OCI-LY7 (cell line): Measurements from ENCODE around the gene EID2B. TPM values are rescaled to one million over a fixed set of nuclear protein-coding genes. Genes with fewer than 3 reads are reported as not detected.

Experiments used
- BruUV-seq: library from RNA; stranded (reverse); fragments of 400-500 nt; replicated peaks from 2 replicates; lab custom pipeline; 2021; lab: Mats Ljungman, UMichigan
- CTCF ChIA-PET: fragments of 300-600 bp; sonication (Branson Sonifier 250); formaldehyde crosslinking; loops from one replicate; lab custom pipeline; 2022; ENCODE audit warnings: antibody characterized with exemption; ENCODE audit not compliant: unreplicated experiment; lab: Charles Lee
- POLR2A ChIA-PET: fragments of 300-600 bp; sonication (Branson Sonifier 250); formaldehyde crosslinking; loops from one replicate; lab custom pipeline; 2022; ENCODE audit warnings: antibody characterized with exemption; lab: Charles Lee
- DNase-seq: peaks from one replicate; pipeline ENCODE4 v3.0.0-alpha.2; 2015; ENCODE audit warnings: low spot score
- H2AFZ ChIP-seq: fragments of 200-600 bp; sonication (generic), shearing (Covaris generic); 2 replicates; pipeline ENCODE4 v1.6.1; 2014; ENCODE audit warnings: mild to moderate bottlenecking, antibody characterized with exemption, low read length, moderate library complexity
- H3K27ac ChIP-seq: fragments of 200-600 bp; sonication (generic); 2 replicates; pipeline ENCODE4 v1.5.1; 2014; ENCODE audit warnings: mixed run types, low read depth, mild to moderate bottlenecking, moderate library complexity, low read length, inconsistent platforms; ENCODE audit not compliant: poor library complexity, severe bottlenecking
- H3K36me3 ChIP-seq: fragments of 200-600 bp; sonication (generic); 2 replicates; pipeline ENCODE4 v1.6.1; 2014; ENCODE audit warnings: mild to moderate bottlenecking, antibody characterized with exemption, low read length, moderate library complexity, mixed read lengths; ENCODE audit not compliant: insufficient read depth
- H3K4me1 ChIP-seq: fragments of 200-600 bp; sonication (generic); 2 replicates; pipeline ENCODE4 v1.5.1; 2014; ENCODE audit warnings: mild to moderate bottlenecking, low read length; ENCODE audit not compliant: insufficient read depth, poor library complexity, severe bottlenecking
- H3K4me2 ChIP-seq: fragments of 200-600 bp; sonication (generic); 2 replicates; pipeline ENCODE4 v1.6.1; 2014; ENCODE audit warnings: mild to moderate bottlenecking, low read length
- H3K4me3 ChIP-seq: fragments of 200-600 bp; sonication (generic); 2 replicates; pipeline ENCODE4 v1.5.1; 2014; ENCODE audit warnings: mild to moderate bottlenecking, low read depth, low read length; ENCODE audit not compliant: poor library complexity, severe bottlenecking
- H3K79me2 ChIP-seq: fragments of 200-600 bp; sonication (generic); 2 replicates; pipeline ENCODE4 v1.6.1; 2016; ENCODE audit warnings: low read depth, mild to moderate bottlenecking, low read length, moderate library complexity, mixed read lengths; ENCODE audit not compliant: insufficient read depth
- H3K9me2 ChIP-seq: fragments of 200-600 bp; sonication (generic); 2 replicates; pipeline ENCODE4 v1.6.1; 2016; ENCODE audit warnings: mild to moderate bottlenecking, low read length, mixed read lengths; ENCODE audit not compliant: insufficient read depth
- H3K9me3 ChIP-seq: fragments of 200-600 bp; sonication (generic); 2 replicates; pipeline ENCODE4 v1.6.1; 2014; ENCODE audit warnings: mild to moderate bottlenecking, mixed run types, low read length, mixed read lengths
- H4K20me1 ChIP-seq: fragments of 200-600 bp; sonication (generic); 2 replicates; pipeline ENCODE4 v1.6.1; 2014; ENCODE audit warnings: mild to moderate bottlenecking, antibody characterized with exemption, low read length, moderate library complexity, mixed read lengths; ENCODE audit not compliant: insufficient read depth
- CTCF ChIP-seq: fragments of 200-600 bp; sonication (generic); conservative IDR thresholded peaks from 2 replicates; pipeline ENCODE4 v1.5.1; 2014; ENCODE audit warnings: mild to moderate bottlenecking, antibody characterized with exemption, low read length, moderate library complexity, mixed read lengths
- EZH2phosphoT487 ChIP-seq: fragments of 200-600 bp; sonication (generic); IDR thresholded peaks from 2 replicates; pipeline ENCODE4 v1.6.1; 2018; ENCODE audit warnings: low read depth, borderline replicate concordance, mild to moderate bottlenecking, mixed run types, antibody characterized with exemption, low read length, moderate library complexity, mixed read lengths
- intact Hi-C: fragments of 100-400 bp; cut with micrococcal nuclease; formaldehyde crosslinking; loops from one replicate; pipeline ENCODE4 v1.10.0; 2022; ENCODE audit not compliant: unreplicated experiment
- total RNA-seq, 2 experiments: library from RNA; depleted of rRNA in 1 of 2; stranded (reverse); fragments of >200 nt in 1 of 2; shearing (Covaris generic) in 1 of 2; gene quantifications; 2 replicates each; pipeline ENCODE4 v1.2.3, GENCODE V29; 2014 to 2022

The EID2B gene
- total RNA-seq, 2 experiments from 2014 or later = 8.8 to 13.9 TPM

- no peak for DNase-seq
- Histone ChIP-seq H3K9me3 (no peaks in the 10 kb centered on the region), H3K79me2 (no peaks in the 10 kb centered on the region), H3K4me2 (no peak overlapping the region), H4K20me1 (no peaks in the 10 kb centered on the region), H3K36me3 (no peaks in the 10 kb centered on the region; the same call in 1 of the 2 replicates), H2AFZ (no peak overlapping the region; the same call in 1 of the 2 replicates), H3K27ac (no peak overlapping the region), H3K9me2 (no peaks in the 10 kb centered on the region), H3K4me3 (no peak overlapping the region), H3K4me1 (peaks cover 14% of the 10 kb centered on the region)
- TF ChIP-seq EZH2phosphoT487 (no peak), CTCF (no peak)
- intact Hi-C loops = no loop called here
- ChIA-PET POLR2A (interaction anchor here (0.8 to 1.6 kb wide), 4 partner anchors 11 to 85 kb away, joined by 3 to 6 read pairs (median 4); partner anchors contain the start of gene RPS16), CTCF (no interaction called here)
- no TSS peak for BruUV-seq
Measured at GRCh38 chr19:39520541-39521484, 11.8 kb downstream of the EID2B start.

GRCh38 chr19:39518975-39519374 lies 13.7 kb downstream of the EID2B start:
- Histone ChIP-seq H3K4me3 (no peak overlapping the region), H4K20me1 (no peaks in the 10 kb centered on the region), H3K36me3 (no peaks in the 10 kb centered on the region), H3K4me1 (peaks cover 14% of the 10 kb centered on the region), H3K9me3 (no peaks in the 10 kb centered on the region), H3K27ac (no peak overlapping the region), H3K79me2 (no peaks in the 10 kb centered on the region), H3K4me2 (no peak overlapping the region; the same call in 1 of the 2 replicates), H3K9me2 (no peaks in the 10 kb centered on the region), H2AFZ (no peak overlapping the region)
- CTCF ChIA-PET = no interaction called here
- DNase-seq = no peak
- POLR2A ChIA-PET = interaction anchor here (0.8 to 1.2 kb wide), 2 partner anchors 10 to 73 kb away, joined by 3 to 4 read pairs; no protein-coding TSS in a partner anchor
- TF ChIP-seq EZH2phosphoT487 (no peak), CTCF (no peak)
- intact Hi-C loops = no loop called here
- no TSS peak for BruUV-seq
